ENCODE measurements around the gene SNRNP40. TPM values are rescaled to one million over a fixed set of nuclear protein-coding genes. Genes with fewer than 3 reads are reported as not detected.

The SNRNP40 gene
- total and polyA plus RNA-seq, 2 donors (not counting 3 experiments of a cell fraction or from before 2014, with no cell fraction given): 66.3 to 78.1 TPM

DNA sequence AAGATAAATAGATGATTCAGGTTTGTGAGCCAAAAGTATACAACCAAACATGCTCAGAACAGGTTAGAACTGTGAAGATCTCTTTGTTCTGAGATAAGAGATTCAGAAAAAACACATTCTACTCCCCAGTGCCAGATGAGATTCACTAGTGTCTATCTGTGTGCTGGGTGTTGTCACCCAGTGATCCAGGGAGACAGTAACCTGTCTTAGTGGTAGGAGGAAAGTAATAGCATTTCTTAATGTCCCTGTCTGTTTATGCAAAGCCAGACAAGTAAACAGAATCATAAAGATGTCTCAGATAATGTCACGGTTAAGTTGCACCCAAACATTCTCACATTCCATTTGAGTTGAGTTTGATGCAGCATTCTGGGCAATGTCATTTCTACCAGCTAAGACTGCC, 38.0 kb downstream of the SNRNP40 start:
- dilution Hi-C loops (cut with MboI; ENCODE audit: extremely low pct_ligation_motif_present, low sequenced_read_pairs): no loop called here
- BruUV-seq (replicated peaks): no TSS peak
- Histone ChIP-seq H3K4me1 (ENCODE audit: control insufficient read depth, extremely low read depth, insufficient read depth, low read length) (no peaks in the 10 kb centered on the region), H3K27me3 (ENCODE audit: control insufficient read depth in 2 of 2, insufficient read depth in 2 of 2, low read length in 2 of 2) (no peaks in the 10 kb centered on the region), H3K9me1 (replicated peaks; ENCODE audit: control insufficient read depth, extremely low read depth, insufficient read depth, low read length) (no peaks in the 10 kb centered on the region), H3K4me2 (ENCODE audit: insufficient read depth, low read length) (no peak overlapping the region), H3K79me2 (ENCODE audit: control insufficient read depth, insufficient read depth, low read length) (no peaks in the 10 kb centered on the region), H3K9ac (replicated peaks; ENCODE audit: extremely low read depth, insufficient read depth, low read length) (no peak overlapping the region), H3K9me3 (replicated peaks; ENCODE audit: control insufficient read depth, insufficient read depth, low read length) (no peaks in the 10 kb centered on the region), H3K4me3 (replicated peaks in 1 of 3; ENCODE audit: insufficient read depth in 1 of 3, low read depth in 1 of 3, low read length in 3 of 3) (no peak overlapping the region), H3K36me3 (ENCODE audit: control insufficient read depth in 2 of 2, extremely low read depth in 1 of 2, insufficient read depth in 2 of 2, low read length in 2 of 2) (peaks cover 8 to 22% of the 10 kb centered on the region in 2 experiments), H3K27ac (ENCODE audit: insufficient read depth, low read depth, low read length) (no peak overlapping the region), H2AFZ (ENCODE audit: low read depth, low read length) (no peak overlapping the region), H4K20me1 (replicated peaks; ENCODE audit: control insufficient read depth, extremely low read depth, insufficient read depth, low read length) (no peaks in the 10 kb centered on the region)
- intact Hi-C loops (cut with micrococcal nuclease): no loop called here
- ChIA-PET CTCF (no interaction called here), POLR2A (no interaction called here)
- FAIRE-seq (no peak), DNase-seq (ENCODE audit: low read depth, low spot score) (no peak)
- TF ChIP-seq MYC (IDR thresholded peaks at IDR 0.05; ENCODE audit: low read depth, low read length) (no peak), GATA2 (IDR thresholded peaks at IDR 0.05; ENCODE audit: insufficient read depth, insufficient read length, low read depth, low read length) (no peak), FOS (IDR thresholded peaks at IDR 0.05; ENCODE audit: borderline replicate concordance, insufficient read depth, low read length) (no peak), JUN (IDR thresholded peaks at IDR 0.05; ENCODE audit: borderline replicate concordance, insufficient read depth, insufficient read length, low read depth) (no peak), EZH2 (IDR thresholded peaks at IDR 0.05; ENCODE audit: borderline replicate concordance, low read depth, low read length, severe bottlenecking) (no peak), POLR2AphosphoS5 (IDR thresholded peaks at IDR 0.05; ENCODE audit: insufficient read depth, low read depth, low read length) (no peak), POLR2A (IDR thresholded peaks at IDR 0.05; ENCODE audit: low read depth, low read length) (no peak)
- TF ChIP-seq, protein P1, sequence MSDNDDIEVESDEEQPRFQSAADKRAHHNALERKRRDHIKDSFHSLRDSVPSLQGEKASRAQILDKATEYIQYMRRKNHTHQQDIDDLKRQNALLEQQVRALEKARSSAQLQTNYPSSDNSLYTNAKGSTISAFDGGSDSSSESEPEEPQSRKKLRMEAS (IDR thresholded peaks at IDR 0.05; ENCODE audit: insufficient read depth, insufficient read length): no peak
- TF ChIP-seq, protein P2, sequence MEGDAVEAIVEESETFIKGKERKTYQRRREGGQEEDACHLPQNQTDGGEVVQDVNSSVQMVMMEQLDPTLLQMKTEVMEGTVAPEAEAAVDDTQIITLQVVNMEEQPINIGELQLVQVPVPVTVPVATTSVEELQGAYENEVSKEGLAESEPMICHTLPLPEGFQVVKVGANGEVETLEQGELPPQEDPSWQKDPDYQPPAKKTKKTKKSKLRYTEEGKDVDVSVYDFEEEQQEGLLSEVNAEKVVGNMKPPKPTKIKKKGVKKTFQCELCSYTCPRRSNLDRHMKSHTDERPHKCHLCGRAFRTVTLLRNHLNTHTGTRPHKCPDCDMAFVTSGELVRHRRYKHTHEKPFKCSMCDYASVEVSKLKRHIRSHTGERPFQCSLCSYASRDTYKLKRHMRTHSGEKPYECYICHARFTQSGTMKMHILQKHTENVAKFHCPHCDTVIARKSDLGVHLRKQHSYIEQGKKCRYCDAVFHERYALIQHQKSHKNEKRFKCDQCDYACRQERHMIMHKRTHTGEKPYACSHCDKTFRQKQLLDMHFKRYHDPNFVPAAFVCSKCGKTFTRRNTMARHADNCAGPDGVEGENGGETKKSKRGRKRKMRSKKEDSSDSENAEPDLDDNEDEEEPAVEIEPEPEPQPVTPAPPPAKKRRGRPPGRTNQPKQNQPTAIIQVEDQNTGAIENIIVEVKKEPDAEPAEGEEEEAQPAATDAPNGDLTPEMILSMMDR (IDR thresholded peaks at IDR 0.05; ENCODE audit: extremely low read depth in 1 of 2, insufficient read depth in 1 of 2, low read depth in 1 of 2, low read length in 2 of 2): no peak
